GM19023 (cell line): ENCODE data around the gene ATP6V1G1.
A peak's percentile ranks its signal among the peaks of the same experiment; 100 is the strongest.
"Not testable (repeated sequence)": the region's sequence is repeated elsewhere in the genome, so short reads cannot be mapped to it uniquely, and the experiment has no call there.

Experiments used
- ATAC-seq: cut with Tn5 transposase; IDR thresholded peaks from one replicate; pipeline ENCODE4 v1.9.1; 2021; ENCODE audit warnings: mild to moderate bottlenecking, moderate library complexity; ENCODE audit not compliant: unreplicated experiment

ATP6V1G1 gene

DNA sequence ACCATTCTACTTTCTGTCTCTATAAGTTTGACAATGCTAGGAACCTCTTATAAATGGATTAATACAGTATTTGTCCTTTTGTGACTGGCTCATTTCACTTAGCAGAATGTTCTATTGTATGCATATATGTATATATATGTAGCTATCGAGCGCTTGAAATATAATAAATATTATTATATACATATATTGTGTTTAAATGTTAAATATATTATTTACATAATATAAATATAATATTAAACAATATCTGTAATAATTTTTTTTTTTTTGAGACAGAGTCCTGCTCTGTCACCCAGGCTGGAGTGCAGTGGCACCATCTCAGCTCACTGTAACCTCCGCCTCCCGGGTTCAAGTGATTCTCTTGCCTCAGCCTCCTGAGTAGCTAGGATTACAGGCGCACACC lies 9.4 kb upstream of the ATP6V1G1 start:
- ATAC-seq: not testable (repeated sequence)

- ATAC-seq: no peak
These were observed 6.9 kb upstream of the ATP6V1G1 start for GRCh38 chr9:114580609-114581193.

DNA sequence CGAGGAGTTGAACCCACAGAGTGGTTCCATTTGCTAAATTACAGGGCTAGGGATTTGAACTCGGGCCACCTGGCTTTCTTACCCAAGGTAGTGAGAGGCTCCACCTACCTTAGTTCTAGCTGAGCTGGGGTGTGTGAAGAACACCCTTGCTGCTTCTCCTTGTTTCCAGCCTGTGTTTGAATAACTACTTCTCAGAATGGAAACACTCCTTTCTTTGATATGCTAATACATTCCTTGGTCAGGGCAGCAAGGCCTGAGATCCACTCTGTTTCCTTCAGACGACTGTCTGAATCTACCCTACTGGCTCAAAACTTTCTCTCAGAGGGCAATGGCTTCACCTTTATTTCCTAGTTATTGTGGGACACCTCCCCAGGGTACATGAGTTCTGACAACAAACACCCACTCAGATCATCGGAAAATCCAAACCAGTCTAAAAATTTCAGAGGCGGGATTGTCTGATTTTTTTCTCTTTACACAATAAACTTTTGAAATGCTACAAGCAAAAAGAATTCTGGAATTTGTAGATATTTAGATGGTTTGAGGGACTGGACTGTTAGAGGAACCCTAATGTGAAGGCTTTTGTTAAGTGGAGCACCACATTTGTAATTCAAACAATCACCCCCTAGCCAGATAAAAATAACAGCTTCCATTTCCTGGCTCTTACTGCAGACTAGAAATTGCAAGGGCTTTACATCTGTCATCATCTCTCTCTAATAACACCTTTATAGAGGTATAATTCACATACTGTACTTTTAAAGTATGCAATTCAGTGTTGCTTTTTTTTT lies 4.0 kb upstream of the ATP6V1G1 start:
- no peak for ATAC-seq

- no peak for ATAC-seq
These were observed 641 bp downstream of the ATP6V1G1 start for GRCh38 chr9:114588210-114588609.

DNA sequence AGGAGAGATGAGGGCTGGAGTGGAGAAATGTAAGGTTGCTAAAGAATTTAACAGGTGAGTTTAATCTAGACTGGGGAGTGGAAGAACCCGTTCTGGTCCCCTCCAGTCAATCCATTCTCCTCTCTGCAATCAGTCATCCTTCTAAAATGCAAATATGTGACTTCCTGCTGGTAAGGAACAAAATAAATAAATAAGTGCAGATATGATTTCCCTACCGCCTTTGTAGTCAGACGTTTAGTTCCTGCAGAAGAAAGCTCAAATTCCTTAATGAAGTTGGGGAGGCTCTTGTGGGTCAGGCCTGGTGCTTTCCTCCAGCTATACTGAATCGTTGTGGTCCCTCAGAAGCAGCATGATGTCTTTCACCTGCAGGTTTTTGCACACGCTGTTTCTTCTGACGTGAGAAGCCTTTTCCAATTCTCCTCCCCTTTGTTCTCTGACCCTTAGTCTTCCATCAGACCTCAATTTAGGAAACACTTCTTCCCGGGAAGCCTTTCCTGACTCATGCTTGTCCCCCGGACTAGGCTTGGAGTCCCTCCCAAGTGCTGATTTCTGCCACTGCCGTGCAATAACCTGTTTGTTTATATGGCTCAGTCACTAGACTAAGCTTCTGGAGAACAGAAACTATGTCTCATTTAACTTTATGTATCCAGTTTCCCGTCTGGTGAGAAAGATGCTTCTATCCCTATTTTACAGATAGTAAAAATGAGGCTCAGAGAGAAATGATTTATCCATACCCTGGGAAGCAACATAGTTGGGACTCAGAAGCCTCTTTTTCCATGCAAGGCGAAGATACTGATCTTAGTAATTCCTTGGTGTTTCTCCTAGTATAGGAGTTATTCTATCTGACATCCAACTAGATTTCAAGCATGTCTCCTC lies 1.3 kb downstream of the ATP6V1G1 start:
- no peak for ATAC-seq

DNA sequence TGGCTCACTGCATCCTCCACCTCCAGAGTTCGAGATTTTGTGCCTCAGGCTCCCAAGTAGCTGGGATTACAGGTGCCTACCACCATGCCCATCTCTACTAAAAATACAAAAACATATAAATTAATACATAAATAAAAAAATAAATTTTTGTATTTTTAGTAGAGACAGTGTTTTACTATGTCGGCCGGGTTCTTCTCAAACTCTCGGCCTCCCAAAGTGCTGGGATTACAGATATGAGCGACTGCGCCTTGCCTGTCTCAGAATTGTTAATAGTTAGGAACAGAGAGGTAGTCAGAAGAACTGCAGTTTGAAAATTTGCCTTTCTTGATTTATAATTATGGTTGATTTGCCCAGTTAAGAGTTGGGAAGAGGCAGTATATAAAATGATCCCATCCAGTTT lies 2.8 kb downstream of the ATP6V1G1 start:
- no peak for ATAC-seq

GRCh38 chr9:114591291-114591787 lies 3.8 kb downstream of the ATP6V1G1 start:
- no peak for ATAC-seq

DNA sequence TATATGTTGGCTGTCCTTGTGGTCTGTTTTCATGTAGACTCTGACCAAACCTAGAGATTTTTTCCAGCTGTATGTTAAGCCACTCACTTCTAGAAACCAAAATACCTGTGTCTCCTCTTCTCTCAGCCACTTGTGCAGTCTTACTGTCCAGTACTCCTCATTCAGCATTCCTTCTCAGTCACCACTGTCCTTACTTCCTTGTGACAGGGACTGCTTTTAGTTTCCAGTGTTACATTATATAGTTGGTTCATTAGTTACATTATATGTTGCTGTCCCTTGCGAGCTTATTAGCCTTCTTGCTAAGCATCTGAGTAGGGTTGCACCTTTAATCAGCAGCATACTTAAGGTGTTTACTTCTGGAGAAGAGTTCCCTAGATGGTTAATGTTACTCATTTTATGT lies 4.3 kb downstream of the ATP6V1G1 start:
- ATAC-seq: no peak

GRCh38 chr9:114592356-114592755 lies 4.8 kb downstream of the ATP6V1G1 start:
- no peak for ATAC-seq

- no peak for ATAC-seq
These were observed 6.6 kb downstream of the ATP6V1G1 start for GRCh38 chr9:114594136-114594535.

DNA sequence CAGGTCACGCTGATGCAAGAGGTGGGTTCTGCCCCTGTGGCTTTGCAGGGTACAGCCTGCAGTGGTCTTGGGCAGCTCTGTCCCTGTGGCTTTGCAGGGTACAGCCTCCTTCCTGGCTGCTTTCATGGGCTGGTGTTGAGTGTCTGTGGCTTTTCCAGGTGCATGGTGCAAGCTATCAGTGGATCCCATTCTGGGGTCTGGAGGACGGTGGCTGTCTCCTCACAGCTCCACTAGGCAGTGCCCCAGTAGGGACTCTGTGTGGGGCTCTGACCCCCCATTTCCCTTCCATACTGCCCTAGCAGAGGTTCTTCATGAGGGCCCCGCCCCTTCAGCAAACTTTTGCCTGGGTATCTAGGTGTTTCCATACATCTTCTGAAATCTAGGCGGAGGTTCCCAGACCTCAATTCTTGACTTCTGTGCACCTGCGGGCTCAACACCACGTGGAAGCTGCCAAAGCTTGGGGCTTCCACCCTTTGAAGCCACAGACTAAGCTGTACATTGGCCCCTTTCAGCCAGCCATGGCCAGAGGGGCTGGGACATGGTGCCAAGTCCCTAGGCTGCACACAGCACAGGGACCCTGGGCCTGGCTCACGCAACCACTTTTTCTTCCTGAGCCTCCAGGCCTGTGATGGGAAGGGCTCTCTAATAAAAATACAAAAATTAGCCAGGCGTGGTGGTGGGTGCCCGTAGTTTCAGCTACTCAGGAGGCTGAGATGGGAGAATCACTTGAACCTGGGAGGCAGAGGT lies 13.1 kb downstream of the ATP6V1G1 start:
- not testable (repeated sequence) for ATAC-seq

- ATAC-seq: not testable (repeated sequence)
These were observed 14.2 kb downstream of the ATP6V1G1 start for GRCh38 chr9:114601787-114602186.

DNA sequence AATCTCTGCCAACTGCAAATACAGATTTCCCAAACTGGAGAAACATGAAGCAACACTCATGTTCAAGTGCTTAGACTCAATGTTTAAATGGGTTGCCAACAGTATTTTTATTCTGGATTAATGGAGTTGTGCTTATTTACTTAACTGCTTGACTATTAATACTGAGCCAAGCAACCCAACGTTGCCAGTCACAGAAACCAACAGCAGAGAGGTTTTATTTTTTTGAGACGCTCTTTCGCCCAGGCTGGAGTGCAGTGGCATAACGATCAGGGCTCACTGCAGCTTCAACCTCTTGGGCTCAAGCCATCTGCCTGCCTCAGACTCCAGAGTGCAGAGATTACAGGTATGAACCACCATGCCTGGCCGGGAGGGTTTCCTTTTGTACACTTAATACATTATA lies 15.1 kb downstream of the ATP6V1G1 start:
- ATAC-seq: no peak

GRCh38 chr9:114603248-114603647 lies 15.7 kb downstream of the ATP6V1G1 start:
- ATAC-seq: no peak

DNA sequence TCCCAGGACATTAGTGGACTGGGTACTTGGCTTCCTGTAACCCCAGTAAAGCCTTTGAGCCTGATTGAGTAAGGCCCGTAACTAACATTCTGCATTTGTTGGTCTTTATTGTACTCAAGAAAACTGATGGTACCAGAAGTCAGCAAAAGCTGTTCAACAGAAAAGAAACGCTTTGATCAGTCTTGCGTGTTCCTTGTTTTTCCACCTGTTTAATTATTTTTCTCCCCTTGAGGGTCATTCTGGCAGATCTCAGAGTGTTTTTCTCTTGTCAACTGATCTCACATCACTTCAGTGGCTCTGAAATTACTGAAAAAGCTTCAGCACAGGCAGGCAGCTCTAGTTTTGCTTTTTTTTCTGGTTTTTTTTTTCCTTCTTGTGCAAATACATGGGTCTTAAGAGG lies 17.4 kb downstream of the ATP6V1G1 start:
- no peak for ATAC-seq

- no peak for ATAC-seq
These were observed 18.5 kb downstream of the ATP6V1G1 start for GRCh38 chr9:114606068-114606467.

GRCh38 chr9:114606597-114607207 lies 19.1 kb downstream of the ATP6V1G1 start:
- ATAC-seq: no peak

DNA sequence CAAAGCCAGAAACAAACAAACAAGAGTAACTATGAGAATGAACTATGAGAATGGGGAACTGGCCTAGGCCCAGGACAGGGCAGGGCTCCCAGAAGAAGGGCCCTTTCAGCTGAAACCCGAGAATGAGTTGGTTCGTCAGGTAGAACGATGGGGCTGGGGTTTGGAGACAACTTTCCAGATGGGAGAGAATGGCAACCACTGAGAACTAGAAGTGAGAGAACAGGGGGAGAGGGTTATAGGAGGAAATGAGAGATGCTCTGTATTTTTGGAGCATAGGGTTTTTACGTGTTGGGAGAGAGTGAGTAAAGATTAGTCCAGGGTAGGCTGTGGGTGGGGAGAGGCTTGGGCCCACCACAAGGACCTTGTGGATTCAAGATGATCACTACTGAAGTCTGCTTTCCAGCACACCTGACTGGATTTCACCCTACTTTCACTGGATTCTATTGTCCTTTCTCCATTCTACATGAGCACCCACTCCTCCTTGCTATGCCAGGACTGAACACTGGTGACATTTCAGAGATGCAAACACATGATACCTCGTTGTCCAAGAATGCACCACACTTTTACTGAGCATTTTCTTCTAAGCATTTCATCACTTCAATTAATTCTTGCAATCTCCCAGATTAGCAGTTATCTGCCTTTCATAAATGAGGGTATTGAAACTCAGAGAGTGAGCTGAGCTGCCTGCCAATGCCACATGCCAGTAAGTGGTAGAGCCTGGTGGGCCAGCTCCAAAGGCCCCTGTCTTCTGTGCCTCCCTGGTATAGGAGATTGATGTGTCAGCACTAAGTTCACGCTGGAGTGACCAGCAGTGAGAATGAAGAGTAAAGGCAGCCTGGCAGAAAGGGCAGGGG lies 20.3 kb downstream of the ATP6V1G1 start:
- peak; percentile 42 for ATAC-seq

DNA sequence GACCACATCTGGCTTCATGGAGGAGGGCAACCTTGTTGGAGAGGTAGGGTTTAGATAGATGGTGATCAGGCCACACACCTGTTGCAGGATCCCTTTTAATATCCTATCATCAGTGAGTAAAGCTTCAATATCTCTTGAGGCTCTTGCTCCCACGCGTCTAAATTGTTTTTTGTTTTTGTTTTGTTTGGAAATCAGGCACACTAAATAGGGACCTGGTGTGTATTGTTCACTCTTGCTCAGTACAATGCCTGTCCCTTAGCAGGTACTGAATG lies 20.9 kb downstream of the ATP6V1G1 start:
- no peak for ATAC-seq
